GM13977 (cell line): ENCODE data around the gene GDPD1.

ENCODE experiments used
- DNase-seq: peaks from one replicate; pipeline ENCODE4 v3.0.0; 2012; ENCODE audit warnings: low spot score
- in situ Hi-C: fragments of 300-500 bp; cut with MboI; formaldehyde crosslinking; loops from one replicate; pipeline ENCODE4 v1.12.0; 2022; ENCODE audit warnings: low sequenced_read_pairs, low pct_unique_long_range_greater_than_20kb, mixed read lengths, inconsistent platforms; ENCODE audit not compliant: unreplicated experiment
- TF ChIP-seq, protein P1 (sequence below): IDR thresholded peaks from 2 replicates; pipeline ENCODE4 v1.5.1; 2012; ENCODE audit warnings: mild to moderate bottlenecking, control low read depth; ENCODE audit not compliant: insufficient read depth; ENCODE audit errors: extremely low read depth, missing control alignments

Gene GDPD1

DNA sequence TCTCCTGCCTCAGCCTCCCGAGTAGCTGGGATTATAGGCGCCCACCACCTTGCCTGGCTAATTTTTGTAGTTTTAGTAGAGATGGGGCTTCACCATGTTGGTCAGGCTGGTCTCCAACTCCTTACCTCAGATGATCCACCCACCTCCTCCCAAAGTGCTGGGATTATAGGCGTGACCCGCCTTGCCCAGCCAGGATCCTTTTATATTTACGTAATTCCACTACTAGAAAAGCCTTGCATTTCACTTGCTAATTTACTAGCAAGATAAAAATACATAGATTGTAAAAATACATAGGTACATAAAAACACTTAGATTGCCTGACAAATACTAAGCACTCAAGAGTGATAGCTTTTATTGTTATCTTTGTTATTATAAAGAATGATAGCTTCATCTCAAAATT, 47.5 kb downstream of the GDPD1 start:
- TF ChIP-seq, protein P1, sequence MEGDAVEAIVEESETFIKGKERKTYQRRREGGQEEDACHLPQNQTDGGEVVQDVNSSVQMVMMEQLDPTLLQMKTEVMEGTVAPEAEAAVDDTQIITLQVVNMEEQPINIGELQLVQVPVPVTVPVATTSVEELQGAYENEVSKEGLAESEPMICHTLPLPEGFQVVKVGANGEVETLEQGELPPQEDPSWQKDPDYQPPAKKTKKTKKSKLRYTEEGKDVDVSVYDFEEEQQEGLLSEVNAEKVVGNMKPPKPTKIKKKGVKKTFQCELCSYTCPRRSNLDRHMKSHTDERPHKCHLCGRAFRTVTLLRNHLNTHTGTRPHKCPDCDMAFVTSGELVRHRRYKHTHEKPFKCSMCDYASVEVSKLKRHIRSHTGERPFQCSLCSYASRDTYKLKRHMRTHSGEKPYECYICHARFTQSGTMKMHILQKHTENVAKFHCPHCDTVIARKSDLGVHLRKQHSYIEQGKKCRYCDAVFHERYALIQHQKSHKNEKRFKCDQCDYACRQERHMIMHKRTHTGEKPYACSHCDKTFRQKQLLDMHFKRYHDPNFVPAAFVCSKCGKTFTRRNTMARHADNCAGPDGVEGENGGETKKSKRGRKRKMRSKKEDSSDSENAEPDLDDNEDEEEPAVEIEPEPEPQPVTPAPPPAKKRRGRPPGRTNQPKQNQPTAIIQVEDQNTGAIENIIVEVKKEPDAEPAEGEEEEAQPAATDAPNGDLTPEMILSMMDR, result no peak
- in situ Hi-C loops, result no loop called here
- DNase-seq, result no peak

DNA sequence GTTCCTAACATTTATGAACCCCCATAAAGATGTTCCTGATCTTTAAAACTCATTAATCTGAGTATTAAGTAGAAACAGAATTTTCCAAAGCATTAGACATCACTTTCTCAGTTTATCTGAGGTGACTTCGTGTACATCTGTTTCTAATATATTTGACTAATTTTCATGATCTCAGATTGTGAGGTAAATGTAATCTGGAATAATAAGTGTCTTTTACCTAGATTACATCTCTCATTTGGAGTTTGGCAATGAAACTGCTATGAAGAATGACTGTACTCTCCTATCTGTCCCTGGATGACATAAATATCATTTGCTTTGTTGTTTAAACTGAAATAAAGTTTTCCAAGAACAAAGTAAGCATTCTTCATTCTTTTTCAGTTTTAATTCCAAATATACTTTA, 55.3 kb downstream of the GDPD1 start:
- TF ChIP-seq, protein P1, result no peak
- no peak for DNase-seq
- in situ Hi-C loops, result no loop called here

DNA sequence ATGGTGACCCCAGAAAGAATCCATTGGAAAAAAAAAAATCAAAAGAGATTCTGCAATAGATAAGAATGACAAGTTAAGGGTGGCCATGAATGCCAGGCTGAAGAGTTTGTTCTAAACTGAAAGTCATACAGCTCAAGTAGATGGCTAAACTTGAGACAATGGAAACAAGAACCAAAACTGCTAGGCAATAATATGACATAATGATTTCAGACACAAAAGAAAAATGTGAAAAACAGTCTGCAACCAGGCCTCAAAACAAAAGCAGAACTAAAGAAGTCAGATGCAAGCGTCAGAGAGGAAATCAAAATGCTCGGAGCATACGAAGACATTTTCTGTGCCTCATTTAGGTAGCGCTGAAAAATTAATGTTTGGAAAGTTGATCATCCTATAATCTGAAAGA, 56.7 kb downstream of the GDPD1 start:
- TF ChIP-seq, protein P1, result no peak
- in situ Hi-C loops, result no loop called here
- DNase-seq, result peak; percentile 74

DNA sequence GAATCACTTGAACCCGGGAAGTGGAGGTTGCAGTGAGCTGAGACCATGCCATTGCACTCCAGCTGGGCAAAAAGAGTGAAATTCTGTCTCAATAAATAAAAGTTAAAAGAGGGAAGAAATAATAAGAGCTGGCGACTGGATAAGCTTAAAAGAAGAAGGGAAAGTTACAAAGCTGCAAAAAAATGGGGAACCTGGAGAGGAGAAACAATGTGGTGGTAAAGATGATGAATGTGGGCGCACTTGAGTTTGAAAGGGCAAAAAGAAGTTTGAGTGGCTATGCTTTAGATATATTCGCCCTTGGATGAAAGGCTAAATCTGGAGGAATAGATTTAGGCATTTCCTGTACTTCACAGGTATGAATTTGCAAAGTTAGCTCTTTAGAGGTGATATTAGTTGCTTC, 58.1 kb downstream of the GDPD1 start:
- in situ Hi-C loops, result no loop called here
- no peak for DNase-seq
- TF ChIP-seq, protein P1, result no peak

DNA sequence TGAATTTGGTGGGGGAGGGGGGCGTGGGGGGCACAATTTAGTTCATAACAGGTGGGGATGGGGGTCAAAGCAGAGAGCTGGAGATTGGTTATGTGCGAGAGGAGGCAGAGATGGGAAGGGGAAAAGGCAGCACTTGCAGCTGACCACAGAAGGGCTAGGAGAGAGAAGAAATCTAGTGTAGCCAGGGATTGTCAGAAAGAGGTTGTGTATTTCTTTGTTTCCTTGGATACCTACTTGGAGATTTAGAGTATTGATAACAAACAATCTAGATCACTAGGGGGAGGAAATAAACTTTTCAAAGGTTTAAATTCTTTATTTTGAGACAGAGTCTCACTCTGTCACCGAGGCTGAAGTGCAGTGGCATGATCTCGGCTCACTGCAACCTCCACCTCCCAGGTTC, 64.0 kb downstream of the GDPD1 start:
- DNase-seq, result no peak
- TF ChIP-seq, protein P1, result no peak
- in situ Hi-C loops, result no loop called here

DNA sequence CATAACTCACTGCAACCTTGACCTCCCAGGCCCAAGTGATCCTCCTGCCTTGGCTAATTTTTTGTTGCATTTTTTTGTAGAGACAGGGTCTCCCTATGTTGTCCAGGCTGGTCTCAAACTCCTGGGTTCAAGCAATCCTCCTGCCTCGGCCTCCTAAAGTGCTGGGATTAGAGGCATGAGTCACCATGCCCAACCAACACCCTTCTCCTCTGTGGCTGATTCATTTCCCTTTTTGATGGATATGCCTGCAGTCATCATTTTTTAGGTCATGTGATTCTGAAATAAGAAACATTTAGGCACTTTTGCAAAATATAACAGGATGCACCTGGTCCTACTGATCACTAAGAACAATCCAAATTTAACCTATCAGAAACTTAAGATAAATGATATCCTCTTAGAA, 67.1 kb downstream of the GDPD1 start:
- no peak for DNase-seq
- in situ Hi-C loops, result no loop called here
- TF ChIP-seq, protein P1, result no peak

DNA sequence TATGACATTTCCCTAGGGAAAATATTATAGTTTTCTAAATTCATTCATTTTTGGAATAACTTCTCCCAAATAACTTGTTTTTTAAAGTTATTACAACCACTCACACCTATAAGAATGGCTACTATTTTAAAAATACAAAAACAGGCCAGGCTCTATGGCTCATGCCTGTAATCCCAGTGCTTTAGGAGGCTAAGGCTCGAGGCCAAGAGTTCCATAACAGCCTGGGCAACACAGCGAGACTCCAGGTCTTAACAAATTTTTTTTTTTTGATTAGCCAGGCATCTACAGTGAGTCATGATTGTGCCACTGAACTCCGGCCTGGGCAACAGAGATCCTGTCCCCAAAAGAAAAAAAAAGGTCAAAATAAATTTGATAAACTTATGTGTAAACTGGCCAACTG, 67.6 kb downstream of the GDPD1 start:
- DNase-seq, result no peak
- in situ Hi-C loops, result no loop called here
- TF ChIP-seq, protein P1, result no peak
